Pons (tissue), 1 donor: ENCODE results near the gene C19orf12.

Source experiments
- DNase-seq: peaks from one replicate; pipeline ENCODE4 v3.0.0-alpha.2; 2016; ENCODE audit warnings: low spot score

C19orf12 gene

DNA sequence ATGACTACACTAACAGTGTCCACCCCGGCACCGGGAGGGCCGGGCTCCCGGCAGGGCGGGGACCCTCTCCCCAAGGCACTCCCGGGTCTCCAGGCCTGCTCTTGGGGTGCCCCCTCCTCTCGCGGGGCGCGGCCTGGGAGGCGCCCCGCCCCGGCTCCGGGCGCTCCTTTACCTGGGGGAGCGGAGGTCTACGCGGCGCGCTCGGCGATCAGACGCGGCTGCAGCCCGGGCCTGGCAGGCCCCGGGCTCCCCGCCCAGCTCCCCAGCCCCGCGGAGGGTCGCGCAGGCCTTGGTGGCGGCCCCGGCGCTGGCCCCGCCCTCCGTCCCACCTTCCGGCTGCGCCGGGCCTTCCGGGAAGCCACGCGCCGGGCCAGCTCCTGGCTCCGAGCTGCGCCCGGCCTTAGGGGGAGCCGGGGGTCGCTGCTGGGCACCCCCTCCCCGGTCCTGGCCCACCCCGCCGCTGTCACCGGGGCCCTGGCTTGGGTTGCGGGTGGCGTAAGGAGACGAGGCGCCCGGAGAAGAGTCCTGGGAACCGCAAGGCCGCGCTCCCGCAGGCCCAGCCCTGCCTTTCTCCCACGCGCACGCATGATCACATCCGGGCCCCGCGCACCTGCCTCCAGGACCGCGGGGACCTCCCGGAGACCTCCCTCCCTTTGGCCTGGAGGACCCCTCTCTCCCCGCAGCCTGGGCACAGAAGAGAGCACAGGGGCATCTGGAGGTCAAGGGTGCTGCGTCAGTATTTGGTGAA is at the start of gene C19orf12:
TSS of gene C19orf12 (minus strand) at position 309 of the 748 bp plus-strand sequence. CDS start 6,848 bp downstream, outside the sequence.
- DNase-seq, result peak; percentile 46

DNA sequence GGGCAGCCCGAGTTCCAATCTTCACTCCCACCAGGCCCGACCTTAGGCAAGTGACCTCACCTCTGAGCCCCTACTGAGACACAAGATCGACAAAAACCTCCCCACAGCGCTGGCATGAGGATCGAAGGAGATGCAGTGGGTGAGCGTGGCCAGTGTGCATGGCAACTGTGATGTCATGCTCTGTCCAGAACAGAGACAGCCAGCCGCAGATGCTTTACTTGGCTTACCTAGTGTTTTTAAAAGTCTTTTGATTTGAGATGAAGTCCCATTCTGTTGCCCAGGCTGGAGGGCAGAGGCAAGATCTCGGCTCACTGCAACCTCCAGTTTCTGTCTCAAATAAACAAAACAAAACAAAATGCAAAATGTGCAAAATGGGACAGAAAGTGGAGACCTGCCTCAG is 49.3 kb upstream of the C19orf12 start:
- no peak for DNase-seq

DNA sequence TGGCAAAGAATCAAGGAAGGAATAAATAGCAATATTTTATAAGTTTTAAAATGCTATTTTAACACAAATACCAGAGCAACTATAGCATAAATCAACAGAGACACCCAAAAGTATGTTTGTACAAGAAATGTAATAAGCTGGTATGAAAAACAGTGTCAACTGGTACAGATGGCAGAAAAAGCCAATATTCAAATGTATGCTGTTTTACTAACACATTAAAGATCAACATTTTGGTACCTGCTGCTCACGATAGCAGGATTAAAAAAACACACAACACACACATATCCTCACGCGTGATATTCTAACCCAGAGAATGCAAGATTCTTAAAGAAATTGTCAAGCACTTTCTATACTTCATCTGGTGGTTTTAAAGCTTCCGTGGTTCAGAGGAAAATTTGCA is 48.1 kb upstream of the C19orf12 start:
- DNase-seq, result no peak

DNA sequence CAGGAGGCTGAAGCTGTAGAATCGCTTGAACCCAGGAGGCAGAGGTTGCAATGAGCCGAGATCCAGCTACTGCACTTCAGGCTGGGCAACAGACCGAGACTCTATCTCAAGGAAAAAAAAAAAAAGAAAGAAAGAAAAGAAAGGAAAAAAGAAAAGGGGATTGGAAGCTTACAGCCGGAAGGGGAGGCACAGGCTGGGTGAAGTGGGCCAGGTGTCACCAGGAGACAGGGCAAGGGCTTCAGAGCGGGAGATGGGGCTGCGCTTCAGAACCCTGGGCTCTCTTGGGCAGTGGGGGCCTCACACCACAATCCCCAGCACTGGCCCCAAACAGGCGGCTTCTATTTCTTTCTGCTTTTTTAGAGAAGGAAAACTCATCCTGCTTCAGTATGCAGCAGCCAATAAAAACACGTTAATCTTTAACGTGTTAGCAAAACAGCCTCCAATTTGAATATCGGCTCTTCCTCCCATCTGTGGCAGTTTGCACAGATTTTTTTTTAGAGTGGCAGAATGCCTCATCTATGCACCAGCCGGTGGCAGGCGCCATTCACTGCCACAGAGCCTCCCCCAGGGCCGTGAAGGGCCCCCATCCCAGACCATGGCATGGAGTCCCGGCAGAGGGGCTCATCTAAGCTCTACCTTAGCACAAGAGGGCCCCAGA is 46.6 kb upstream of the C19orf12 start:
- peak; percentile 35 for DNase-seq

DNA sequence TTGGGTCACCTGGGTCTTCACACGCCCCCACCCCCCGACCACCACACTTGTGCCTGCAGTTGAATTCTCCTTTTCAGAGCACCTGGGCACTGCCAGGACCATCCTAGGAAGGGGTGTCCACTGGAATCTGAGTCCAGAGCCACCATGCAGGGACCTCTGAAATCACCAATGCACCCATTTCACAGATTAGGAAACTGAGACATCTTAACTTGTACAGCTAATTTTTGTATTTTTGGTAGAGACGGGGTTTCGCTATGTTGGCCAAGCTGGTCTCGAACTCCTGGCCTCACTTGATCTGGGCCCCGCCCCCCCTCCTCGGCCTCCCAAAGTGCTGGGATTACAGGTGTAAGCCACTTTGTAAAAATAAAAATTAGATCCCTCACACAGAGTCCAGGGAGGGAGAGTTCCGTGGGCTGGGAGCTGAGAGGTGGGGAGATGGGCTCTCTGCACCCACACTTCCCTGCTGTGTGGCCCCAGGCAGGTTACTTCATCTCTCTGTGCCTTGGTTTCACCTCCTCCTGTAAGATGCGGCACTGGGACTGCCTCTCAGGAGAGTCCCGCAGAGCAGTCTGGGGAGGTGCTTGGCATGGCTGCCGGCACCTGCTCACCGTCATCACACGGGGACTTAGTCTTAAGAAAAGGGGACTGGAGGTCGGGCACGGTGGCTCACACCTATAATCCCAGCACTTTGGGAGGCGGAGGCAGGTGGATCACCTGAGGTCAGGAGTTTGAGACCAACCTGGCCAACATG is 45.9 kb upstream of the C19orf12 start:
- no peak for DNase-seq

DNA sequence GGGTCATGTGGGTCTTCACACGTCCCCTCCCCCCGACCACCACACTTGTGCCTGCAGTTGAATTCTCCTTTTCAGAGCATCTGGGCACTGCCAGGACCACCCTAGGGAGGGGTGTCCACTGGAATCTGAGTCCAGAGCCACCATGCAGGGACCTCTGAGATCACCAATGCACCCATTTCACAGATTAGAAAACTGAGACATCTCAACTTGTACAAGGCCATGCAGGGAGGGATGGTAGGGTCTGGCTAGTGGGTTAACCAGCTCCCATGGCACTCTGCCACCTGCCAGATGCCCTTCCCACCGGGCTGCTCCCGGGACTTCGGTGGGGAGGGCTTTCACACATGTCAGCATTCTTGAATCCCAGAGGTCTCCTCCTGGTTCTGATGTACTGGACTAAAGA is 44.3 kb upstream of the C19orf12 start:
- DNase-seq, result no peak

DNA sequence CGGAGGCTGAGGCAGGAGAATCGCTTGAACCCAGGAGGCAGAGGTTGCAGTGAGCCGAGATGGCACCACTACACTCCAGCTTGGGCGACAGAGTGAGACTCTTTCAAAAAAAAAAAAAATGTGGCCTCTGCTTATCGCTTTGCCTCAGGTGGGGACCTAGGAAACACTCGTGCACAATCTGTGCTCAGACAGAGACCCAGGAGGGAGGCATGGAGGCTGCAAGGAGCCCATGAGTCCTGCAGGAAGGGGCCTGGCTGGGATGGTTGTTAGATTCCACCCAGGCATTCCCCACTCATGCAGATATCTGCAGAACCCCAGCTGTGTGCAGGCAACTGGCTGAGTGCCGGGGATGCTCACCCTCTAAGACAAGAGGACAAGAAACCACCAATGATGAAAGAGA is 43.8 kb upstream of the C19orf12 start:
- DNase-seq, result no peak

DNA sequence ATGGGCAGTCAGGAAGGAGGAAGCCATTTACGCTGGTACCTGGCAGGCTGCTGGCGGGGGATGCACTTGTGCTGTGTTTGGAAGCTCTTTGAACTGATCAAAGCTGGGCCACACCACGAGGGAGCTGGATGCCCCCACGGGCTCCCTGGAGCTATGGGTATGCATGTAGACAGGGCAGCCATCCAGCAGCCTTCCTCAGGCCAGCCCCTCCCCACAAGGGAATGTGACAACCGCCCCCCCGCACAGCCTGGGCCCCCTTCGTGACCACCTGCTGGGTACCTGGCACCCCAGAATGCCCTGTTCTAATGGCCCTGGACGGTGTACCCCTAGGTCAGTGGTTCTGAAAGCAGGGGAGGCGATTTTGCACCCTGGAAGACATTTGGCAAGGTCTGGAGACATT is 42.5 kb upstream of the C19orf12 start:
- no peak for DNase-seq

DNA sequence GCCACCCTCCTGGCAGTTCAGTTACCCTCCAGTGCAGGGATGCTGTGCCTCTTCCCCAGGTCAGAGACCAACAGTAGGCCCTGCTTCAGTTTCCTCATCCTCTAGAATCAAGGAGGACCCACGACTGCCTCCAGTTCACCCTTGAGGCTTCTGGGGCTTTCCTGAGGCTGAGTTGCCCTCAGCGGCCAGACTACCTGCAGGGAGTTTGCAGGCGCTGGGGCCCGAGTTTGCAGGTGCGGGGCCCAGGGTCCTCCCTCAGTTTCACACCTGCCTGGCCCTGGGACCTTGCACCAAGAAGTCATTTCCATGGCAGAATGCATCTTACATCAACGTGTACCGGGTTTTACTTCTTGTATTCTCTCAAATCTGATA is 38.9 kb upstream of the C19orf12 start:
- DNase-seq, result no peak

DNA sequence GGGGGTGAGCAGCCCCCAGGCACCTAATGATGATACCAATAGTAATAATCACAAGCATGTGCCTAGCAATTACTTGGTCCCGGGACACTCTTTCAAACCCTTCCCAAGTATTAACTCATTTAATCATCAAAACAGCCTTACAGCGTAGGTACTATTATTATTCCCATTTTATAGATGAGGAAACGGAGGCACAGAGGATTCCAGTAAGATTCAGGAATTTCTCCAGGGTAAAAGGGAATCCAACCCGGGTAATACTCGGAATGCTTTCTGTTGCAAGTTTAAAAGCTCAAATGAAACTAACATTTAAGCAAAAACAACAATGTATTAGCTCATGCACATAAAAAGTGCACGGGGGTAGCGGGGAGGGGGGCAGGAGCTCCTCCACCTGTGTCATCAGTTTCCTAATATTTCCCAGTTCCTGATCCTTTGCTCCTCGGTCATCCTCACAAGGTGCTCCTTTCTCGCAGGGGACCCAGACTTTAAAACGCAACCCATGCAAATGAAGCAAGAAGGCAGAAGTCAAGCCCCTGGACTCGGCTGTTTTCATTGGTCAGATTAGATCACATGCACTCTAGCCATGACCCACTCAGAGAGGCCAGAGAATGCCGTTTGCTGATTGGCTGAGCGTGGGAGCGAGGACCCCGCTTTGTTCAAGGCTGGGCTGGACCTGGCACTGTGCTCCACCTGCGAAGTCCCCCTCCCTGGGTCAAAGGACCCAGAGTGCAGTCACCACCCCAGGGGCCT is 38.3 kb upstream of the C19orf12 start:
- DNase-seq, result no peak

DNA sequence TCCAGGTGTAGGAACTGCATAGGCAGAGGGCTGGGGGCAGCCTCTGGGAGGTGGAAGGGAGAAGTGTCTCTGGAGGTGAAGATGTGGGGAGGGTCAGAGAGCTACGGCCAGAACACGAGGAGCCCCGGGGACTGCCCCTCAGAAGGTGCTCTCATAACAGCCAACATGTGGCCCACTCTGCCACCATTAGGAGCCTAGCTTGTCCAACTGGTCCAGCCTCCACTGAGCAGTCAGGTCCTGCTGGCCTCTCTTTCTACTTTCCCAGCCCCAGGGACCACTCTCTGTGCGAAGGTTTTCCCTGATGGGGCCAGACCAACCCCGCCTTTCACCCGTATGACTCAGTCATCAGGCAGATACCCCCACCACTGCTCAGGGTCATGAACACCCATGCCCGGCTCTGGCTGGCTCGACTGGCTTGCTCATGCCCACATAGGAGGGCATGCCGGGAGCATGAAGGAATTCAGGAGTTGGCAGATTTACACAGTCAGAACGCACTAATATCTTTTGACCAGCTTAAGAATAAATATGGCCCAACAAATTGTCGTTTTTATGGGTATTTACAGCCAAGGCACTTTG is 37.5 kb upstream of the C19orf12 start:
- no peak for DNase-seq

DNA sequence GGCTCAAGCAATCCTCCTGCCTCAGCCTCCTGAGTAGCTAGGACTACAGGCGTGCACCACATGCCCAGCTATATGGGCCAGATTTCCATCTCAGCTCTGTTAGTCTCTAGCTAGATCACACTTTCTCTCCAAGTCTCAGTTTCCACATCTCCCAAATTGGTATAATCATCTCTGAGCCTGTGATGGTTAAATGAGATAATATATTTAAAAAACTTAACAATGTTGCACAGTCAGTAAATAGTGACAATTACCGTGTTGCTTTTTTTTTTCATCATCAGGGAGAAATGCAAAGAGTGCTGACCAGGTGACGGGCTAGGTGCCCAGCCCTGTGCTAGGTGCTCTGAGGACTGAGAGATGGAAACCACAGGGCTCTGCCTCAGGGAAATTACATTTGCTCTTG is 36.9 kb upstream of the C19orf12 start:
- no peak for DNase-seq

DNA sequence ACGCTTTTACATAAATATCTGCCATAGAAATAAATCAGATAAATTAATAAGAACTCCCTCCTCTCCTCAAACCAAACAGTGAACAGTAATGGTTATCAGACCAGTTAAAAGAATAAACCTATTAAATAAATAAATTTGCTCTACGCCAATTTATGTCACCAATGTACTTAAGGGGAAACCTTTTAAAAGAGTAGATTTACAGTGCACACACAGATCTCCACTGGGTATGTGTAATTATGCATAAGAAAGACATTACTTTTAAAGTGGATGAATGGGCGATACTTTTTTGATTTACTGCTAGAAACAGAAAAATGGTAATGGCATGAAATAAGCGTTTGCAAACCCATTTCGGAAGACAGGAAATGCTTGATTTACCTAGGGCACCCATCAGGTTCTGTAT is 34.9 kb upstream of the C19orf12 start:
- DNase-seq, result no peak

DNA sequence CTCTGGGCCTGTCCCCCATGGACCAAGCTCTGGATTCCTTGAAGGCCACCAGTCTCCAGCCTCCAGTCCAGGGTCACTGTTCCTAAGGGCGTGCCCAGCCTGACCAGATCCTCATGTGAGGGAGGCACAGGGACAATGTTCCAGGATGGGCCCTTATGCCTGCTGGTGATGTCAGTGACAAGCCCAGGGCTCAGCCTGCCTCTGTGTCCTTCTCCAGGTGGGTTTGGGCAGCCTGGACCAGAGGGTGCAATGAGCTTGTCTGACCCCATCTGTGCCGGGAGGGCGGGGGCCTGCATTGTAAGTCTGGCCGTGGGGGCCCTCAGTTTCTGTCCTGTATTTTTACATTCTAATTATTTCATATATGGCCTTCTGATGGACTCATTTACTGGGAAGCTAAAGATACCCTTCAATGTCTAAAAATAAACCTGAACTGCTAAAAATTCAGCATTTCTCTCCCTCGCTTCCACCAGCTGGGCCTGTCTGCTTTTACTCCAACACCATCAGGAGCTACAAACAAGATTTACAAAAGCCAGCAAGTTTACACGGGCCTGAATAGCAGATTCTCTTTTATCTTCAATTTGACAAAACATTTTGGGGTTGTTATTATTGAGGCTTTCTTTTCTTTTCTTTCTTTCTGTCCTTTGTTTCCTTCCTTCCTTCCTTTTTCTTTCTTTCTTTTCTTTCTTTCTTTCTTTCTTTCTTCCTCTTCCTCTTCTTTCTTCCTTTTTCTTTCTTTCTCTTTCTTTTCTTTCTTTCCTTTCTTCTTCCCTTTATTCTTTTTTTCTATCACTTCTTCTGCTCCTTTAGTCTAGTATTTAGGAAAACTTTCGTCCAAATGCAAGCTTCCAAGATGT is 34.2 kb upstream of the C19orf12 start:
- DNase-seq, result no peak

DNA sequence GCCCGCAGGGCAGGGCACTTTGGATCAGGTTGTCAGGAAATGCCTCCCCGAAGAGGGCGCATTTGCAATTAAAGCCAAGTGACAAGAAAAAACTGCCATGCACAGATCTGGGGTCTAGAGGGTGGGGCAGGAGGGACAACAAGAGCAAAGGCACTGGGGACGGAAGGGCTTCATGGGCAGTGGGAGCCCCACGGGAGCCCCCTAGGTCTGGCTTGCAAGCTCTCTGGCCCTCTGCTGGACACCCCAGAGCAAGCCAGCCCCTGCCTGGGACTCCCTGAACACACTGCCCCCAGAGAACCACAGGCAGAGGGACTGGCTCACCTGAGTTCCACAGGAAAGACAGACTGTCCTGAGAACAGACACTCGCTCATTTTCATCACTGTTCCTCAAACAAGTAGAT is 30.2 kb upstream of the C19orf12 start:
- DNase-seq, result no peak

DNA sequence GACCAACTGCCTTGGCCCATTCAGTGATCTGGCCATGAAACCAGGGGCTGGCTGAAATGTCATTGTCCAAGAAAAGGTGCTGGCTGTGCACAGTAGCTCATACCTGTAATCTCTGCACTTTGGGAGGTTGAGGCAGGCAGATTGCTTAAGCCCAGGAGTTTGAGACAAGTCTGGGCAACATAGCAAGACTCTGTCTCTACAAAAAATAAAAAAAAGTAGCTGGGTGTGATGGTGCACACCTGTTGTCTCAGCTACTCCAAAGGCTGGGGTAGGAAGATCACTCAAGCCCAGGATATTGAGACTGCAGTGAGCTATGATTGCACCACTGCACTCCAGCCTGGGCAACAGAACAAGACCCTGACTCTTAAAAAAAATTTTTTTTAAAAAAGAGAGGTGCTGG is 28.6 kb upstream of the C19orf12 start:
- no peak for DNase-seq

DNA sequence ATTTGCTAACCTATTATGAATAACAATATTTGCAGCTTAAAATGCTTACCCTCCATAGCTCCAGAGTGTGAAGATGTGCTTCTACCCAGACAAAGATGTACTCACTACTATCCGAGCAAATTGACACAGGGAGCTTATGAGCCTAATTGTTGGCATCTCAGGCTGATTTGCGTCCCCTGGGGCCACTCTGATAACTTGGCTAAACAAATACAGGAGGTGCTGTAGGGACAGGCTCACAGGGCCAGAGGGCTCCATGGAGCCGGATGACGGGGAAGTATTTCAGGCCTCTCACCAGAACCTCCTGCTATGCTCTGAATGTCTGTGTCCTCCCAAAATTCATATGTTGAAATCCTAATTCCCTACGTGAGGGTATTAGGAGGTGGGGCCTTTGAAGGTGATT is 26.7 kb upstream of the C19orf12 start:
- no peak for DNase-seq

DNA sequence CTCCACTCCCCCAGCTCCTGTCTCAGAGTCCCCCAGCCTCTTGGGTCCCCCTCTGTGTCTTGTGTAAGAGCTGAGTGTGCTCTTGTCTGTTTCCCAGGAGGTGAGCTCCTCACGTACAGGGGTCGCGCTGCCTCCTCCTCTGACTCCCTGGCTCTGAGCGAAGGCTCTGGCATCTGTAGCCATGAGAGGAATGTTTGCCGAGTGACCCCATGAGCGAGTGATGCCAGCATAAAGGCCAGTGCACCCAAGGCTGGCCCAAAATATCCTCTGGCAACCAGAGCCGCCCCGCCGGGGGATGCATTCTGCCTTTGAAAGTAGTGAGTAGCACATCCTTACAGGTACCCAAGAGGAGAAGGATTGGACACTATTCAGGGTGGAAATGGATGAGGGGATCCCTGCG is 26.2 kb upstream of the C19orf12 start:
- no peak for DNase-seq

DNA sequence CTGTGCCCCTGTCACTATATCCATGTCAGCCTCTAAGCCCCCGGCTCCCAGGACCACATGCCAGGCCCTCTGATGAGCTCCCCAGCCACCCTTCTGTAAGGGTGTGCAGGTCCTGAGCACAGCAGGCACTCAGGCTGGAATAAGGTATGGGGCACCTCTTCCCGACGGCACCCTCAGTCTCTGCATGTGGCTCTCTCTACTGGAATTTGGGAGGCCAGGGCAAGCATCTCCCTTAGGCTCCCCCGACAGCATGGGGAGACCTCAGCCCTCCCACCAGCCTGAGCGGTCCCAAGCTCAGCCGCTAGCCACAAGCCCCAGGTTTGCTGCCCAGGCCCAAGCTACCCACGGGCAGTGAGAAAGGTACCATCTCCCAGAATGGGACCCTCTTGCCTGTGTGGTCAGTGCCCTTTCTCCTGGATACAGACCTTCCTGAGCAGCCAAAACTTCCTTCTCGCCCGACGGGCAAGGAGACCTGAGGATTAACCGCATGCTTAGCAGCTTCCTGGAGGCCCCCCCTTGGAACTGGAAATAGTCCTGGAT is 22.5 kb upstream of the C19orf12 start:
- no peak for DNase-seq

DNA sequence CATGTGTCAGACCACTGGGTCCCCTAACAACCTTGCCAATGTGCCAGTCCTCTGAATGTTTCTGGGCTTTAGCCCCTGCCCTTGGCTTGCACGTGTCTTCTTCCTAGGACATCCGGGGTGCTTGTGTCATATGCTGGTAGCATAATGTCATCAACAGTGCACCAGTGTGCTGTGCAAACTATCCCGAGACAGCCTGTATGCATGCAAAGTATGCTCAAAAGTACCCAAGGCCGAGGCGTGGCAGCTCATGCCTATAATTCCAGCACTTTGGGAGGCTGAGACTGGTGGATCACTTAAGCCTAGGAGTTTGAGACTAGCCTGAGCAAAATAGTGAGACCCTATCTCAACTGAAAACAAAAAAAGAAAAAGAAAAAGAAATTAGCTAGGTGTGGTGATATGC is 20.8 kb upstream of the C19orf12 start:
- no peak for DNase-seq

DNA sequence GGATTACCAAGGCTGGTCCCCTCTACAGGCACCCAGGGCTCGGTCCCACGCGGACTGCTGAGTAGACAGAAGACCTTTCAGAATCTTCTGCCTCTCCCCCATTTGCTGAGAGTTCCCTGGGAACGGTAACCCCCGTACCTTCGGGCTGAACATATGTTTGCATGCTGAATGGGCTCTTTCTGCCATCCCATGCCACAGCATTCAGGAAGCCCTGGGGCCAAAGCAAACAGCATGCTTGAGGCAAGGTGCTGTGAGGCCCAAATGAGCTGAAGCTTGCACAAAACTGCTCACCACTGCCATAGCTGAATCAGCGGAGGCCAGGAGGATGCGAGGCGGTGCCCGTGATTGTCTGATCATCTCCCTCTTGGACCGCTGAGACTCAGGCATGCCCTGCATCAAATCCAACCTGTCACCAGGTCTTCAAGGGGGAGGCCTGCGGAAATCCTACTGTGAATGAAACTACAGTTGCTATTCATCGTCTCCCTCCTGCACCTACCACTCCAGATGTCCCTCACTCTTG is 16.3 kb upstream of the C19orf12 start:
- DNase-seq, result no peak
